RPMI7951 (cell line): ENCODE data around the gene PTPA. TPM values are rescaled to one million over a fixed set of nuclear protein-coding genes. Genes with fewer than 3 reads are reported as not detected.
"Not testable (repeated sequence)": the region's sequence is repeated elsewhere in the genome, so short reads cannot be mapped to it uniquely, and the experiment has no call there.

Experiments
- DNase-seq: peaks from one replicate; pipeline ENCODE4 v3.0.0-alpha.2; 2012; ENCODE audit warnings: low read depth
- total RNA-seq: library from RNA; depleted of rRNA; stranded (reverse); fragments of >200 nt; shearing (Covaris generic); gene quantifications from 2 replicates; pipeline ENCODE4 v1.2.3, GENCODE V29; 2014

The PTPA gene
- total RNA-seq, 1 experiment from 2014 or later = 75.8 TPM

DNA sequence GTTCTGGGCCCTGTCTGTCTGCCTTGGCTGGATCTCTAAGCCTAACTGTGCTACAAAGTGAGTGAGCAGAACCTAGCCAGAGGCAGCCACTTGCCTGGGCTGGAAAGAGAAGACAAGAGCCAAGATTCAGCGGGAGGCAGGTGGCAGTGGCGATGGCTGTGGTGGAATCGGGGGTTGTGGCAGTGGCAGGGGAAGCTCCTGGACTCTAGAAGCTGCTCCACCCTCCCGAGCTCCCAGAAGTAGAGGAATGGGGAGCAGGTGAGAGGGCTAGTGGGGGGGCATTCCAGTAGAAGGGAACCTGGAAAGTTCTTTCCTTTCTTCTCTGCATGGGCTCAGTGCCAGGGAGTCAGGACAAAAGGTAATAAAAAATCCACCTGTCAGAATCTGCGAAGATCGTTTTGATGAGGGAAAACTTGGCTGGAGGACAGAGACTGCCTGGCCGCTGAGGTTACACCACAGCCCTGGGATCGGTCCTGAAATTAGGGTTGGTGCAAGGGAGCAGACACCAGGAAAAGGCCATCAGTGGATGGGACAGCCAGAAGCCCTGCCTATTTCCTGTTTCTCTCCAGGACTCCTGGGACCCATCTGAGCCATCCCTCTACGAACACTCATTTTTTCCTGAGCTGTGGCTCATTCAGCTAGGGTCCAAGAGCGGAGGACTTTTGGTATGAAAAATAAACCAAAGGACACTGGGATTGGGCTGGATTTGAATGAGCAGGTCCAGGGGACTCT is 2.2 kb upstream of the PTPA start:
- no peak for DNase-seq

GRCh38 chr9:129109537-129109903 is 1.7 kb upstream of the PTPA start:
- peak; percentile 24 for DNase-seq

DNA sequence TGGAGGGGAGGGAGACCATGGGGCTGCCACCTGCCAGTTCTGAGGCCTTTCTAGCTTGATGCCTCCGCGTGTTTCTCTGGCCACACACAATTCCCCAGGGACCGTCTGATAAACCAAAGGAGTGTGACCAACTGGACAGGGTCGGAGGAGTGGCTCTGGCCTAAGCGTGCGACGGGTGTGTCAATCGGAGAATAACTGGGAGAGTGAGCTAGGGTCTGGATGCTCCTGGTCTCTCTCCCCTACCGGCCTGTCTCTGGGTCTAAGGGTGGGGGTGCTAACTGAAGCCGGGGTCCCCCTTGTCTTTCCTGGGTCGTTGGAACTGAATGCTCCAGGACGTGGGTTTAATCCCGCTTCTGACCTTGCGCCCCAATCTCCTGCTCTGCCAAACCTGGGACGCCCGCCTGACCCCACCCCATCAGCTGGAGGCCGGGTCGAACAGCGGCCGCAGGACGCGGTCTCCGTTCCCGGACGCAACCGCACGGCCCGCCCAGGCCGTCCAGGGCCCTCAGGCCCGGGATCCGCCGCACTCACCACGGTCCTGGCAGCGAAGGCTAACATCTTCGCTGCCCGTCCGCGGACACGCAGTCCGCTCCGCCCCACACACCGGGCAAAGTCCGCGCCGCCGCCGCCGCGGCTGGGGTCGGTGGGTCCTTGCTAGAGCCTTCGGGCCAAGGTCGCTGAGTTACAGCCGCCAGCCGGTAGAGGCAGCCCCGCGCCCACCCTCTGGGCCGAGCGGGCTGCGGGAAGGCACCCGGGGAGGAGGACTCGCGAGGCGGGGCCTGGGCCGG is 1.1 kb upstream of the PTPA start:
- peak; percentile 55 for DNase-seq

DNA sequence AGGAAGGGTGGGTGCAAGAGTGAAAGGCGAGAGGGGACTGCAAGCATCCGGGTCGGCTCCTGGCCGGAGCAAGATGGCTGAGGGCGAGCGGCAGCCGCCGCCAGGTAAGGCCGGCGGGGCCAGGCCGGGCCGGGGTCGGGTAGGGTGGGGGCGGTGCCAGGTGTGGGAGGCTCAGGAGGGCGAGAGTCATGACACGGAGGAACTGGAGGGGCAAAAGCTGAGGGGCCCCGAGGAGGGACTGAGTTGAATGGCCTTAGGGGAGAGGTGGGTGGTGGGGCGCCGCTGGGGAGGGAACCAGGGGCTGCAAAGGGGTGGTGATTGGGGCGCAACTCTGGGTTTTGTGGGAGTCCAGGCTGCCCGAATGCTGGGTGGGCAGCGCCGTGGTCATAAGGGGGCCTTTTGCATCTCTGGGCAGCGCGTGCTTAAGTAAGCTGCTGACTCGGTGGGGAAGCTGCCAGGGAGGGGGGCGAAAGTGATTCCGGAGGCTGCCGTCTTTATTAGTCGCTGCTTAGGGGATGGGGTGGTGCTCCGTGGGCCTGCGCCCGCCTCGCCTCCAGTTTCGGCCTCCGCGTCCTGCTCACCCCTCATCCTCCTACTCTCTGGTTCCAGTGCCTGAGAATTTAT is 425 bp downstream of the PTPA start:
- peak; percentile 38 for DNase-seq

DNA sequence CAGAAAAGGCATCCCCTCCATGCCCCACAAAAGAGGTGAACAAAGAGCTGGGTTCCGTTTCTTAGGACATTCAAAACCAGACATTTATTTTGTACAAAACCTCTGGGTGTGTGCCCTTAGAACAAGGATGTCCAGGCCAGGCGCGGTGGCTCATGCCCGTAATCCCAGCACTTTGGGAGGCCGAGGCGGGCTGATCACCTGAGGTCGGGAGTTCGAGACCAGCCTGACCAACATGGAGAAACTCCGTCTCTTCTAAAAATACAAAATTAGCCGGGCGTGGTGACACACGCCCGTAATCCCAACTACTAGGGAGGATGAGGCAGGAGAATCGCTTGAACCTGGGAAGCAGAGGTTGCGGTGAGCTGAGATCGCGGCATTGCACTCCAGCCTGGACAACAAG is 1.3 kb downstream of the PTPA start:
- DNase-seq = not testable (repeated sequence)

DNA sequence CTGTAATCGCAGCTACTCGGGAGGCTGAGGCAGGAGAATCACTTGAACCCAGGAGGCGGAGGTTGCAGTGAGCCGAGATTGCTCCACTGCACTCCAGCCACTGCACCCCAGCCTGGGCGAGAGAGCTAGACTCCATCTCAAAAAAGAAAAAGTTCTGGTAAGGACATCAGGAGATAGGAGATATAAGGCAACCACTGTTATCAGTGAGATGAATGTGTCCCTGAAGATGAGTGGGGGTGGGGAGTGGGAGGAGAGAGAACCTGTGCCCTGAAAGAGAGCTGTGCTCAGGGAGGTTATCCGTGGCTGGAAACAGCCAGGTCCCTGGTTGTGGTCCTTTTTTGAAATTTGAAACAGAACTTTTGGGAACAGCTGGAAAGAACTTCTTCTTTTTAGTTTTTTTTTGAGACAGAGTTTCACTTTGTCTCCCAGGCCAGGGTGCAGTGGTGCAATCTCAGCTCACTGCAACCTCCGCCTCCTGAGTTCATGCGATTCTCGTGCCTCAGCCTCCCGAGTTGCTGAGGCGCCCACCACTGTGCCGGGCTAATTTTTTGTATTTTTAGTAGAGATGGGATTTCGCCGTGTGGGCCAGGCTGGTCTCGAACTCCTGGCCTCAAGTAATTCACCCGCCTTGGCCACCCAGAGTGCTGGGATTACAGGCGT is 2.6 kb downstream of the PTPA start:
- DNase-seq = no peak

GRCh38 chr9:129118799-129119198 is 7.6 kb downstream of the PTPA start:
- DNase-seq = no peak

GRCh38 chr9:129121483-129121882 is 10.3 kb downstream of the PTPA start:
- DNase-seq = peak; percentile 86

GRCh38 chr9:129122133-129122532 is 10.9 kb downstream of the PTPA start:
- no peak for DNase-seq

- not testable (repeated sequence) for DNase-seq
Observed at GRCh38 chr9:129122976-129123375, 11.8 kb downstream of the PTPA start.

DNA sequence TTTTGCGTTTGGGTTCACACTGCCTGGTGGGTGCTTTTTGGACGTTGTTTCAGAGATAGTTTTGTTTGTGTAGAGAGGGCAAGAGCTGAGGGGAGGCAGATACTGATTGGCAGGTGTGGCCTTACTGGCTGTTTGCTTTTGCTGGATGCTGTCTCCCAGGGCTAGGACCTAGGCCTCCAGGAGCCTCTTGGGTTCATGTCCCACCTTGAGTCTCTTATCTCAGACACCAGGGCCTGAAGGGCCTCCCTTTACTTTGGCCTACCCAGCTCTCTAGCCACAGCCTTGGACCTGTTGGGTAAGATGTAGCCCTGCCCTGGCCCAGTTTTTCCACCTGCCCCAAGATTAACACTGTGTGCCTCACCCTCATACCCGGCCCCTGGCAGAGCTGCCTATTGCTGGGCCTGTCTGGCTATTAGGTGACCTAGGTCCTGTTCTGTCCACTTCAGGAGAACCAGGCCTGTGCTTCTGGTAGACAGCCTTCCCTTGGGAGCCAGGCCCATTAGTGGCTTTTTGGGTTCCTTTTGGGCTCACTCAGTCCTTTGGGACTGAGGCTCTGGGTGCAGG is 13.4 kb downstream of the PTPA start:
- no peak for DNase-seq

DNA sequence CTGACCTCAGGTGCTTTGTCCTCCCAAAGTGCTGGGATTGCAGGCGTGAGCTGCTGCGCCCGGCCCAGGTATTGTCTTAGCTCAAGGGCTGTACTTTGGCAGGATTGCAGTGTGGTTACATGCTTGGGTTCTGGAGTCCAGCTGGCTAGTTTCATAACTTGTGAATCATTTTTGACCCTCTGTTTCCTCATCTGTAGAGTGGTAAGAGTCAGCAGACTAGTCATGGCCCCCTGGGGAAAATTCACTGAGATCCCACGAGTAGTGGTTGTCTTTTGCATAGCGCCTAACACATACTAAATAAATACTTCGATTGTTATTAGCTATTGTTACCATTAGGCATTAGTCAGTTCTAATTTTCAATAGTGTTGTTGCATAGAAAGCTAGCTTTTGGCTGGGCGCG is 14.3 kb downstream of the PTPA start:
- peak; percentile 85 for DNase-seq

GRCh38 chr9:129126749-129127618 is 15.8 kb downstream of the PTPA start:
- DNase-seq = no peak

DNA sequence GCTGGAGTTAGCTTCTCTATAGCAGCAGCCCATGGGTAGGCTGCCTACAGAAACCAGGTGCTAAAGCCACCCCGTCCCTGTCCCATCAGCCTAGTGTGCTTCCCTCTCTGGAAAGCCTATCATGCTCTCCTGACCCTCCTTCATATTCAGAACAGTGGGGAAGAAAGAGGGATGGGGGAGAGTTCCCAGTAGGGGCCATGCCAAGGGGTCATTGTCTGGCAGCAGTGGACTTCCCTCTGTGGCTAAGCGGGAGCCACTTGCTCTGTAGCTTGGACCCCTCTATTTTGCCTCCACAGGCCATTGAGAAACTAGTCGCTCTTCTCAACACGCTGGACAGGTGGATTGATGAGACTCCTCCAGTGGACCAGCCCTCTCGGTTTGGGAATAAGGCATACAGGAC is 17.5 kb downstream of the PTPA start:
- DNase-seq = no peak

GRCh38 chr9:129130271-129130670 is 19.1 kb downstream of the PTPA start:
- DNase-seq = not testable (repeated sequence)

- no peak for DNase-seq
Observed at GRCh38 chr9:129130791-129131190, 19.6 kb downstream of the PTPA start.

DNA sequence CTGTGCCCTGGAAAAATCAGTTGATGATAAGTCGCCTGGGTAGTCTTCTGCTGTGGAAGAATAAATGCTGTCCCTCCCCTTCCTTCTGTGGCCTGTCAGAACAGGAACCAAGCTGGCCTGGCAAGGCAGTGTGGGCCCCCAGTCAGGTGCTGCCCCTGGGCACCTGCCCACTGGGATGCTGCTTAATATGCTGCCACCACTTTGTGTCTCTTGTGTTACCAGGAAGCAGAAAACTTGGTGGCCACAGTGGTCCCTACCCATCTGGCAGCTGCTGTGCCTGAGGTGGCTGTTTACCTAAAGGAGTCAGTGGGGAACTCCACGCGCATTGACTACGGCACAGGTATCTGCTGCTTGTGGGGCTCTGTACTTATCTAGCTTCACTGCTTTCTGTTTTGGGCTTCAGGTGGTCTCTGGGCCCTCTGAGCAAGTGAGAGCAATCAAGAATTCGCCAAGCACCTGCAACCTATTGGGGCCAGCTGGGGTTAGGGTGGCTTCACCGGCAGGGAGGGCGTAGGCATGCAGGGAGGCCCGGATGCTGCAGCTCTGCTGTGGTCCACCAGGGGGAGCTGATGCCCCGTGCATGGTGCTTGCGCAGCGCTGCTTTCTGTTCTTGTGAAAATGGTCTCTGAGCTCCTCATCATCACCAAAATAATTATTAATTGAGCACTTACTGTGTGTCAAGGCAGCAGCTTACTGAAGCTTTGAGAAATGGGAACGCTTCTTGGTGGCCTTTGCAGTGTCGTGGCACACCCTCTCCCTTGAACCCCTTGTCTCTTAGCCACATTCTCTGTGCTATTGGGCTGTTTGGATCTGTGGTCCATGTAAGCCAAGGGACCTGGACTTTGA is 20.3 kb downstream of the PTPA start:
- DNase-seq = peak; percentile 50

GRCh38 chr9:129133082-129133481 is 21.9 kb downstream of the PTPA start:
- DNase-seq = no peak

- no peak for DNase-seq
Observed at GRCh38 chr9:129135476-129135875, 24.3 kb downstream of the PTPA start.

DNA sequence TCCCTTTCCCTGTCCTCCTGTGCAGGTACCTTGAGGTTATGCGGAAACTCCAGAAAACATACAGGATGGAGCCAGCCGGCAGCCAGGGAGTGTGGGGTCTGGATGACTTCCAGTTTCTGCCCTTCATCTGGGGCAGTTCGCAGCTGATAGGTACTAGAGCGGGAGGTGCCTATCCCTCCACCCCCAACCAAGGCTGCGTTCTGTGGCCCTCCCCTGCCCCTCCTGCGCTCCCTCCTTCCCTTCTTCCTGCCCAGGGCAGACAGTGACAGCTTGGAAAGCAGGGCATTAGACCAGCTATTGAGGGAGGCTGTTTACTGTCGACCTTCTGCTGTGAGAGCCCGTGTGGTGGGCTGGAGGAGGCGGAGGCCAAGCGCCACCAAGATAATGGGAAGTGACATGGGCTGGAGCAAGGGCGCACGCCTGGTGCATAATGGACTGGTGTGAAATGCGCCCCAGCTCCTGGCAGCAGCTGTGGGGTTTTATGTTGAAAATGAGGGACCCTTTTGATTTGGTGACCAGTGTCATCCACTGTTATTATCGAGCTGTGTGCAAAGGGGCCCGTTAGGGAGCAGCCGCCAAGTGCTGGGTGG is 25.3 kb downstream of the PTPA start:
- no peak for DNase-seq
